B cell (primary cell): ENCODE data around the gene NCOA5.

ENCODE experiments used
- EZH2 ChIP-seq: IDR thresholded peaks from 2 replicates; pipeline ENCODE4 v1.6.1; 2012; ENCODE audit warnings: borderline replicate concordance, low read depth, mild to moderate bottlenecking, moderate library complexity, low read length; ENCODE audit not compliant: insufficient read depth, poor library complexity, severe bottlenecking
- TF ChIP-seq, protein P1 (sequence below): fragments of 200-600 bp; IDR thresholded peaks from one replicate; pipeline ENCODE4 v1.8.0; 2022; ENCODE audit warnings: antibody characterized with exemption, mild to moderate bottlenecking

DNA sequence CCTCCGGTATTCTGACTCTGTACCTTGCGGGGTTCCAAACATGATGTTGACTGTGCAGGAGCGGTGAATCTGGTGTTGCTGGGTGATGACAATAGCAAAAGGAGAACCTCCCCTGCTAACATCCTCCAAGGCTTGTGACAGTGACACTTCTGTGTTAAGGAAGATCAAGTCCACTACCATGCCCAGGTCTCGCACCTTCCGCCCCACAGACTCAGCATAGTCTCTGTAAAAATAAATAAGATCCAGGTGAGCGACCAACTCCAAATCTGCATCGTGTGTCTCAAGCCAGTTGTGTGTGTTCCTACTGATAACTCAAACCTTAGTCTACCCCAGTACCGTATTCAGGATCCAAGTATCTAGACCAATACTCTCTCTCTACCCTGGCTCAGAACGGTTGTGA lies 24.8 kb downstream of the NCOA5 start:
- no peak for TF ChIP-seq EZH2
- TF ChIP-seq, protein P1, sequence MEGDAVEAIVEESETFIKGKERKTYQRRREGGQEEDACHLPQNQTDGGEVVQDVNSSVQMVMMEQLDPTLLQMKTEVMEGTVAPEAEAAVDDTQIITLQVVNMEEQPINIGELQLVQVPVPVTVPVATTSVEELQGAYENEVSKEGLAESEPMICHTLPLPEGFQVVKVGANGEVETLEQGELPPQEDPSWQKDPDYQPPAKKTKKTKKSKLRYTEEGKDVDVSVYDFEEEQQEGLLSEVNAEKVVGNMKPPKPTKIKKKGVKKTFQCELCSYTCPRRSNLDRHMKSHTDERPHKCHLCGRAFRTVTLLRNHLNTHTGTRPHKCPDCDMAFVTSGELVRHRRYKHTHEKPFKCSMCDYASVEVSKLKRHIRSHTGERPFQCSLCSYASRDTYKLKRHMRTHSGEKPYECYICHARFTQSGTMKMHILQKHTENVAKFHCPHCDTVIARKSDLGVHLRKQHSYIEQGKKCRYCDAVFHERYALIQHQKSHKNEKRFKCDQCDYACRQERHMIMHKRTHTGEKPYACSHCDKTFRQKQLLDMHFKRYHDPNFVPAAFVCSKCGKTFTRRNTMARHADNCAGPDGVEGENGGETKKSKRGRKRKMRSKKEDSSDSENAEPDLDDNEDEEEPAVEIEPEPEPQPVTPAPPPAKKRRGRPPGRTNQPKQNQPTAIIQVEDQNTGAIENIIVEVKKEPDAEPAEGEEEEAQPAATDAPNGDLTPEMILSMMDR: no peak
